ENCODE data around the gene NBAS.
"Not testable (repeated sequence)": the region's sequence is repeated elsewhere in the genome, so short reads cannot be mapped to it uniquely, and the experiment has no call there.

NBAS gene

DNA sequence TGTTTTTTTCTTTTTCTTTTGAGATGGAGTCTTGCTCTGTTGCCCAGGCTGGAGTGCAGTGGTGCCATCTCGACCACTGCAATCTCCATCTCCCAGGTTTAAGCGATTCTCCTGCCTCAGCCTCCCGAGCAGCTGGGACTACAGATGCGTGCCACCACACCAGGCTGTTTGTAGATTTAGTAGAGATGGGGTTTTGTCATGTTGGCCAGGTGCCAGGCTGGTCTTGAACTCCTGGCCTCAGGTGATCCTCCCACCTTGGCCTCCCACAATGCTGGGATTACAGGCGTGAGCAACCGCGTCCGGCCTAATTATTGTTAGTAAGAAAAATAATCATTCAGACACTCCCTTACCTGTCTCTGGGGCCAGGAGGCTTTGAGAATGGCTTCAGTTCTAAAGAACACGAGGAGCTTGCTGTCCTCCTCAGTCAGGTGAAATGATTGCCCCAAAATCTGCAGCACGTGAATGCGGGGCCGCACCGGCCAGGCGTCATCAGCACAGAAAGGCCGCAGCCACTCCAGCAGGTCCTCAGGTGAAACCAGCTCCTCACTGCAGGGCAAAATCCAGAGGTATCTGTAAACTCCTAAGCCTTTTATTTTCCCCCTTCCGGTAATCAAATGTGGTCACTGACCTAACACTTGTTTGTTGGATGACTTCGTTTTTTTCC lies 342.6 kb downstream of the NBAS start:
- DNase-seq (ENCODE audit: low read depth in 2 of 2) = no peak

DNA sequence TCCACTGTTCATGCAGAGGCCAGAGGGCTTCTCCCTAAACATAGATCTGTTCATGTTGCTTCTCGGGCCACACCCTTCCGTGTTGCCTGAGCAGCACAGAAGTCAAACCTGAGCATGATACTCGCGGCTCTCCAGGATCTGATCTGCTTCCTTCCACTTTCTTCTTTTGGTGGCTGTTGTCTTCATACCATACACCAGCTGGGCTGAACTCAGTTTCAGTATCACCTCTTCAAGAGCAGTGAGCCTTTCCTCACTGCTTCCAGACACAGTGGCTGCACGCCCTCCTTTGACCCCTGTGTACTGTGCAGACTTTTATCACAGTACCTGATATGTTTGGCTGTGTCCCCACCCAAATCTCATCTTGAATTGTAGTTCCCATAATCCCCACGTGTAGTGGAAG lies 348.9 kb downstream of the NBAS start:
- DNase-seq (ENCODE audit: low read depth in 2 of 2) = no peak

- not testable (repeated sequence) for DNase-seq (ENCODE audit: low read depth in 2 of 2)
Measured at GRCh38 chr2:15210542-15210941, 350.6 kb downstream of the NBAS start.

DNA sequence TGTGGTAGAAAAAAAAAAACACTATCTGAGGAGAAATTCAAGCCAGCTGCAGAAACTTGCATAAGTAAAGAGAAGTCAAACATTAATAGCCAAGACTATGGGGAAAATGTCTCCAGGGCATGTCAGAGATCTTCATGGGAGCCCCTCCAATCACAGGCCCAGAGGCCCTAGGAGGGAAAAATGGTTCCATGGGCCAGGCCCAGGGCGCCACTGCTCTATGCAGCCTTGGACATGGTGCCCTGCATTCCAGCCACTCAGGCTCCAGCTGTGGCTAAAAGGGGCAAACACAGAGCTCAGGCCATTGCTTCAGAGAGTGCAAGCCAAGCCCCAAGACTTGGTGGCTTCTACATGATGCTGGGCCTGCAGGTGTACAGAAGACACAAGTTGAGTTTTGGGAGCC lies 354.7 kb downstream of the NBAS start:
- DNase-seq (ENCODE audit: low read depth in 2 of 2) = no peak

DNA sequence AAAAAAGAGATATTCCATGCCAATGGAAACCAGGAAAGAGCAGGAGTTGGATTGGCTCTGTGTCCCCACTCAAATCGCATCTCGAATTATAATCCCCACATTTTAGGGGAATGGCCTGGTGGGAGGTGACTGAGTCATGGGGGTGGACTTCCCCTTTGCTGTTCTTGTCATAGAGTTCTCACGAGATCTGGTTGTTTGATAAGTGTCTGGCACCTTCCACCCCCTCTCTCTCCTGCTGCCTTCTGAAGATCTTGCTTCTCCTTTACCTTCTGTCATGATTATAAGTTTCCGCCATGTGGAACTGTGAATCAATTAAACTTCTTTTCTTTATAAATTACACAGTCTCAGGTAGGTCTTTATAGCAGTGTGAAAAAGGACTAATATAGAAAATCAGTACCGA lies 355.6 kb downstream of the NBAS start:
- DNase-seq (ENCODE audit: low read depth in 2 of 2) = no peak

DNA sequence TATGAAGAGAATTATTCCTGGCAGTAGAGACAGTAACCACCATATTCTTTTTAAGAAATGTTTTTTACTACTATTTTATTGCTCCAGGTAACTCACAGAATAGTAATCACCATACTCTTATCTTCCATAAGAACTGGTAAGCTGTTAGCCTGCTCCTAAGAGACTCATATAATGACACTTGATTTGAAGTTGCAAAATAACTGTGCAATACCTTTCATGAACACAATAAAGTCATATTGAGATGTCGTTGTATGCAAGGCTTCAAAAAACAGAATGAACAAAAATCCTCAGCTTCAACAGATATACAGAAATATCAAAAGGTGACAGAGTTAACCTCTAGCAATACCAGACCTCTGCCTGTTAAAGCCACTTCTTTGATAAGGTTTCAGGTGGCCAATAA lies 360.1 kb downstream of the NBAS start:
- no peak for DNase-seq (ENCODE audit: low read depth in 2 of 2)

GRCh38 chr2:15200581-15200980 lies 360.6 kb downstream of the NBAS start:
- no peak for DNase-seq (ENCODE audit: low read depth in 2 of 2)

GRCh38 chr2:15198051-15198450 lies 363.1 kb downstream of the NBAS start:
- DNase-seq (ENCODE audit: low read depth in 2 of 2) = no peak

- DNase-seq (ENCODE audit: low read depth in 2 of 2) = no peak
Measured at GRCh38 chr2:15195813-15196212, 365.3 kb downstream of the NBAS start.

DNA sequence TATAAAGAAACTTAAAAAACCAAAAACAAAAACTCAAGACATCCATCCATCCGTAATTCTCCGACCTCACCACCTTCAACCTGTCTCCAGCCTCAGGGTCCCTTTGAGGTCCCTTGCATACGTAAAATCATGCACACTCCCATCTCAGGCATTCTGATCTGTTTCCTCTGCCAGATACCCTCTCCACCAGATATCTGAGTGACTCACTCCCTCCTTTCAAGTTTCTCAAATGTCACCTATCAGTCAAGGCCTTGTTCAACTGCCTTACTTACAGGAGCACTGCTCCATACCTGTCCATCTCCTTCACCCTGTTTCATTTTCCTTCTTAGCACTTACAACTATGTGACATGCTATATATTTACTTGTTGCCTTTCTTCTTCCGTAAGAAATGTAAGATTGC lies 369.3 kb downstream of the NBAS start:
- no peak for DNase-seq (ENCODE audit: low read depth in 2 of 2)

- DNase-seq (ENCODE audit: low read depth in 2 of 2) = no peak
Measured at GRCh38 chr2:15189216-15189615, 371.9 kb downstream of the NBAS start.

- no peak for DNase-seq (ENCODE audit: low read depth in 2 of 2)
Measured at GRCh38 chr2:15187702-15188101, 373.4 kb downstream of the NBAS start.

GRCh38 chr2:15186118-15186517 lies 375.0 kb downstream of the NBAS start:
- DNase-seq (ENCODE audit: low read depth in 2 of 2) = no peak

- no peak for DNase-seq (ENCODE audit: low read depth in 2 of 2)
Measured at GRCh38 chr2:15184491-15184890, 376.6 kb downstream of the NBAS start.

- no peak for DNase-seq (ENCODE audit: low read depth in 2 of 2)
Measured at GRCh38 chr2:15182275-15182674, 378.9 kb downstream of the NBAS start.

- DNase-seq (ENCODE audit: low read depth in 2 of 2) = no peak
Measured at GRCh38 chr2:15181092-15181745, 379.9 kb downstream of the NBAS start.

- DNase-seq (ENCODE audit: low read depth in 2 of 2) = no peak
Measured at GRCh38 chr2:15180379-15180778, 380.8 kb downstream of the NBAS start.

- DNase-seq (ENCODE audit: low read depth in 2 of 2) = no peak
Measured at GRCh38 chr2:15178946-15179345, 382.2 kb downstream of the NBAS start.

DNA sequence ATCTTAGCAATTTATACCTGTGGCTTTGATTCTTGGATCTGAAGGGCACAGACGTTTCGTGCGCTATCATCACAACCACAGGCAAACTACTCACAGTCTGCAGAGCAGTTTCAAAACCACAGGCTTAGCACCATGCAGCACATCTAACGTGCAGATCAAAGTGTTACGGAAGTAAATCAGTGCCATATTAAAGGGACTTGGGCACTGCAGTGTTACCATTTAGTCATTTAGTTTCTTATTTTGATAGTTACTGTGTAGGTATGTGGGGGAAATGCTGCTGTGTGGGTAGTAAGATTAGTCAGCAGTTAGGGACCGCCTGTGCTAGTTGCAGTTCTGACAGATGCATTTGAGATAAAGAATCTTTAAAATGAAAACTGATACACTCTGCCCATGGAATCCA lies 384.0 kb downstream of the NBAS start:
- DNase-seq (ENCODE audit: low read depth in 2 of 2) = peak; percentile 47 to 68

GRCh38 chr2:15176604-15177003 lies 384.5 kb downstream of the NBAS start:
- DNase-seq (ENCODE audit: low read depth in 2 of 2) = no peak

GRCh38 chr2:15174567-15174966 lies 386.6 kb downstream of the NBAS start:
- DNase-seq (ENCODE audit: low read depth in 2 of 2) = no peak

- DNase-seq (ENCODE audit: low read depth in 2 of 2) = peak in 1 of 2 donors; percentile 5
Measured at GRCh38 chr2:15173501-15173900, 387.6 kb downstream of the NBAS start.

- DNase-seq (ENCODE audit: low read depth in 2 of 2) = no peak
Measured at GRCh38 chr2:15172825-15173224, 388.3 kb downstream of the NBAS start.
